ENCODE data around the gene DNM3.
"Not testable (repeated sequence)": the region's sequence is repeated elsewhere in the genome, so short reads cannot be mapped to it uniquely, and the experiment has no call there.

The DNM3 gene

GRCh38 chr1:172024944-172025738 is 183.8 kb downstream of the DNM3 start:
- DNase-seq (ENCODE audit: low spot score) = not testable (repeated sequence)

GRCh38 chr1:172040466-172040865 is 199.2 kb downstream of the DNM3 start:
- no peak for DNase-seq (ENCODE audit: low spot score)

GRCh38 chr1:172041102-172041501 is 199.8 kb downstream of the DNM3 start:
- DNase-seq (ENCODE audit: low spot score) = no peak

GRCh38 chr1:172041742-172042141 is 200.4 kb downstream of the DNM3 start:
- DNase-seq (ENCODE audit: low spot score) = no peak

GRCh38 chr1:172043900-172044299 is 202.6 kb downstream of the DNM3 start:
- no peak for DNase-seq (ENCODE audit: low spot score)

GRCh38 chr1:172051898-172052297 is 210.6 kb downstream of the DNM3 start:
- DNase-seq (ENCODE audit: low spot score) = no peak

- DNase-seq (ENCODE audit: low spot score) = no peak
These were observed 212.9 kb downstream of the DNM3 start for GRCh38 chr1:172054172-172054571.

GRCh38 chr1:172055816-172056419 is 214.6 kb downstream of the DNM3 start:
- DNase-seq (ENCODE audit: low spot score) = not testable (repeated sequence)

GRCh38 chr1:172068334-172068733 is 227.0 kb downstream of the DNM3 start:
- DNase-seq (ENCODE audit: low spot score) = no peak

- no peak for DNase-seq (ENCODE audit: low spot score)
These were observed 227.8 kb downstream of the DNM3 start for GRCh38 chr1:172069051-172069450.

GRCh38 chr1:172069534-172069933 is 228.2 kb downstream of the DNM3 start:
- DNase-seq (ENCODE audit: low spot score) = no peak

GRCh38 chr1:172070055-172070454 is 228.8 kb downstream of the DNM3 start:
- DNase-seq (ENCODE audit: low spot score) = no peak

GRCh38 chr1:172071746-172072145 is 230.4 kb downstream of the DNM3 start:
- no peak for DNase-seq (ENCODE audit: low spot score)

- not testable (repeated sequence) for DNase-seq (ENCODE audit: low spot score)
These were observed 238.6 kb downstream of the DNM3 start for GRCh38 chr1:172079859-172080258.

- DNase-seq (ENCODE audit: low spot score) = no peak
These were observed 241.9 kb downstream of the DNM3 start for GRCh38 chr1:172083191-172083590.

- no peak for DNase-seq (ENCODE audit: low spot score)
These were observed 243.6 kb downstream of the DNM3 start for GRCh38 chr1:172084876-172085275.

GRCh38 chr1:172085317-172085716 is 244.0 kb downstream of the DNM3 start:
- DNase-seq (ENCODE audit: low spot score) = no peak

GRCh38 chr1:172086137-172086536 is 244.8 kb downstream of the DNM3 start:
- no peak for DNase-seq (ENCODE audit: low spot score)

- DNase-seq (ENCODE audit: low spot score) = no peak
These were observed 247.0 kb downstream of the DNM3 start for GRCh38 chr1:172088256-172088655.

GRCh38 chr1:172089768-172090510 is 248.6 kb downstream of the DNM3 start:
- DNase-seq (ENCODE audit: low spot score) = no peak

- DNase-seq (ENCODE audit: low spot score) = no peak
These were observed 249.2 kb downstream of the DNM3 start for GRCh38 chr1:172090511-172090817.

- no peak for DNase-seq (ENCODE audit: low spot score)
These were observed 254.5 kb downstream of the DNM3 start for GRCh38 chr1:172095846-172096245.

- no peak for DNase-seq (ENCODE audit: low spot score)
These were observed 263.9 kb downstream of the DNM3 start for GRCh38 chr1:172105230-172105629.

Data from globus pallidus (tissue), 1 donor.